Nucleus accumbens (tissue), 56 donors: ENCODE data around the gene RXFP1.

Source experiments
- DNase-seq, 56 donors: peaks; one replicate each; lab custom pipeline; 2025; lab: John Stamatoyannopoulos, UW

RXFP1 gene

GRCh38 chr4:158540125-158540907, 18.6 kb downstream of the RXFP1 start:
- no peak for DNase-seq

GRCh38 chr4:158541506-158541905, 19.8 kb downstream of the RXFP1 start:
- DNase-seq = no peak

- no peak for DNase-seq
These were observed 21.5 kb downstream of the RXFP1 start for GRCh38 chr4:158543191-158543590.

GRCh38 chr4:158544141-158544540, 22.5 kb downstream of the RXFP1 start:
- DNase-seq = no peak

GRCh38 chr4:158553364-158553763, 31.7 kb downstream of the RXFP1 start:
- no peak for DNase-seq

- no peak for DNase-seq
These were observed 38.6 kb downstream of the RXFP1 start for GRCh38 chr4:158560284-158560683.

GRCh38 chr4:158566860-158567259, 45.2 kb downstream of the RXFP1 start:
- no peak for DNase-seq

- DNase-seq = no peak
These were observed 50.1 kb downstream of the RXFP1 start for GRCh38 chr4:158571736-158572135.

- DNase-seq = no peak
These were observed 50.9 kb downstream of the RXFP1 start for GRCh38 chr4:158572608-158573007.

GRCh38 chr4:158578476-158578875, 56.8 kb downstream of the RXFP1 start:
- no peak for DNase-seq

- no peak for DNase-seq
These were observed 58.4 kb downstream of the RXFP1 start for GRCh38 chr4:158580064-158580463.

GRCh38 chr4:158581161-158581560, 59.5 kb downstream of the RXFP1 start:
- DNase-seq = no peak

- peak in 14 of 56 donors; percentile 2 to 38 (median 12) for DNase-seq
These were observed 65.2 kb downstream of the RXFP1 start for GRCh38 chr4:158586881-158587280.

GRCh38 chr4:158588285-158588684, 66.6 kb downstream of the RXFP1 start:
- peak in 12 of 56 donors; percentile 0 to 34 (median 8) for DNase-seq

- no peak for DNase-seq
These were observed 67.1 kb downstream of the RXFP1 start for GRCh38 chr4:158588777-158589176.

GRCh38 chr4:158590306-158590705, 68.6 kb downstream of the RXFP1 start:
- DNase-seq = no peak

- no peak for DNase-seq
These were observed 69.1 kb downstream of the RXFP1 start for GRCh38 chr4:158590824-158591223.

GRCh38 chr4:158597879-158598596, 76.4 kb downstream of the RXFP1 start:
- no peak for DNase-seq

GRCh38 chr4:158599150-158599549, 77.5 kb downstream of the RXFP1 start:
- DNase-seq = no peak

GRCh38 chr4:158599765-158600498, 78.2 kb downstream of the RXFP1 start:
- no peak for DNase-seq

- DNase-seq = no peak
These were observed 82.7 kb downstream of the RXFP1 start for GRCh38 chr4:158604369-158604768.
